Stimulated activated effector memory CD8-positive, alpha-beta T cell treated with anti-CD3 and anti-CD28 coated beads, Interleukin-12 subunit alpha, Interleukin-12 subunit beta, amount 100 ng/mL, for 72 hours (primary cell): ENCODE measurements around the gene TRIO.

Experiments
- ATAC-seq: fragments of 150-1000 bp; cut with Tn5 transposase; 2 replicates; pipeline ENCODE4 v1.10.0; 2021
- DNase-seq, 2 donors: peaks; one replicate each; pipeline ENCODE4 v3.0.0; 2021 to 2022; ENCODE audit warnings: low spot score in 2 of 2
- H3K27ac Mint-ChIP-seq: one replicate; pipeline ENCODE4 v1.8.0; 2022; ENCODE audit warnings: mild to moderate bottlenecking, mixed read lengths
- H3K36me3 Mint-ChIP-seq: one replicate; pipeline ENCODE4 v1.8.0; 2022; ENCODE audit warnings: mild to moderate bottlenecking, mixed read lengths
- H3K4me1 Mint-ChIP-seq: one replicate; pipeline ENCODE4 v1.8.0; 2022; ENCODE audit warnings: mixed read lengths
- H3K4me3 Mint-ChIP-seq: one replicate; pipeline ENCODE4 v1.8.0; 2022; ENCODE audit warnings: mild to moderate bottlenecking, mixed read lengths
- H3K9me3 Mint-ChIP-seq: one replicate; pipeline ENCODE4 v1.8.0; 2022; ENCODE audit warnings: mixed read lengths

TRIO gene

DNA sequence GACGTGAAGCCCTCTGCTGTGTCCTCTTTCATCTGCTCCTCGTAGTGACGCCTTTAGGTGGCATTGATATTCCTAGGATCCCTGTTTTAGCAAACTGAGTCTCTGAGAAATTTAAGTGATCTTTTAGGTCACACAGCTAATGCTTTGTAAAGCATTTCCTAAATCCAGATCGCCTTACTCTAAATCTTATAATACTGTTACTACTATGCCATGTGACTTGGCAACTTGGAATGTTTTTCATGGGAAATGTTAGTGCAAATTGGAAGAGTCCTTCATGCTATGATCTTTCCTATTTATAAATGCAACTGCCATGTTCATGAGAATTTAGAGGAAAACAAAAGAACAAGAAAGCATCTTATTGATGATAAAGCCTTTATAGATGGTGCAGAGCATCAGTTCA, 212.2 kb downstream of the TRIO start:
- H3K27ac Mint-ChIP-seq: no peak overlapping the region
- no peaks in the 10 kb centered on the region for H3K9me3 Mint-ChIP-seq
- no peak overlapping the region for H3K4me3 Mint-ChIP-seq
- DNase-seq (no peak), ATAC-seq (no peak)
- no peaks in the 10 kb centered on the region for H3K36me3 Mint-ChIP-seq
- peaks cover 6% of the 10 kb centered on the region for H3K4me1 Mint-ChIP-seq

- Mint-ChIP-seq H3K4me1 (peaks cover 6% of the 10 kb centered on the region), H3K27ac (no peak overlapping the region), H3K36me3 (no peaks in the 10 kb centered on the region)
Measured at GRCh38 chr5:14356305-14356704, 213.2 kb downstream of the TRIO start.

GRCh38 chr5:14357441-14357840, 214.3 kb downstream of the TRIO start:
- peaks cover 6% of the 10 kb centered on the region for H3K4me1 Mint-ChIP-seq
- ATAC-seq (no peak), DNase-seq (no peak)
- no peak overlapping the region for H3K4me3 Mint-ChIP-seq
- no peak overlapping the region for H3K27ac Mint-ChIP-seq
- no peaks in the 10 kb centered on the region for H3K36me3 Mint-ChIP-seq
- no peaks in the 10 kb centered on the region for H3K9me3 Mint-ChIP-seq

More at GRCh38 chr5:14356305-14356704, 213.2 kb downstream of the TRIO start:
- Mint-ChIP-seq H3K9me3 (no peaks in the 10 kb centered on the region), H3K4me3 (no peak overlapping the region)
- DNase-seq (no peak), ATAC-seq (no peak)

DNA sequence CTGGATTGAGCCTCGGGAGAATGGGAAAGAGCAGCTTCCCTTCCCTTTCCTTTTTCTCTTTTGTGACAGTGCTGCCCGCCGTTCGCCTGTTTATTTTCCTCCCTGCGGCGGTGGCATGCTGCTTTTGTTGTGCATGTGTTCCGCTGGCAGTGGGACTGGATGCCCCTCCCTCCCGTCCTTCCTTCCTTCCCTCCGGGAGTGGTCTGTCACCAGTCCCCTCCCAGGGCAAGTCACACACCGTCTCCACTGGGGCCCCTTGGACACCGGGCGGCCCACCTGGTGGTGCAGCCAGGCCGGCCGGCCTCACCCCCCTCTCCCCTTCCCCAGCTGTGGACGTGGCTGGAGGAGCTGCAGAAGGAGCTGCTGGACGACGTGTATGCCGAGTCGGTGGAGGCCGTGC, 214.7 kb downstream of the TRIO start:
- no peak for DNase-seq
- no peak overlapping the region for H3K4me3 Mint-ChIP-seq
- H3K9me3 Mint-ChIP-seq: no peaks in the 10 kb centered on the region
- H3K27ac Mint-ChIP-seq: no peak overlapping the region
- no peak for ATAC-seq
- H3K4me1 Mint-ChIP-seq: peaks cover 6% of the 10 kb centered on the region
- no peaks in the 10 kb centered on the region for H3K36me3 Mint-ChIP-seq

DNA sequence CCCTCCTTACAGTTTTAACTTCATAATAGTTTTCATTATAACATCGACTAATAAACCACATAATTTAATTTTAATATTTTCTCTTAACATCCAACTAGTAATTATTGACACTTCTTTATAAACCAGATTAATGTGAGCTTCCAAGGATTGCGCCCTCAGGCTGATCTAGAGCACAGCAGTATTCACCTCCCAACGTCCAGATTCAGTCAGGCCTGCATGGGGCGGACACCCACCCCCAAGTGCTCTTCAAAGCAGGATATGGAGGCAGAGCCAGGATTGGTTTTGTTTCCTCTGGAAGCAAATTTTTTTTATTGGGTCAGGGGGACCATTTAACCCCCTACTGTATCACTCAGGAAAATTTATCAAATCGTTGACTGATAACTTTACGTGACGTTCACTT, 215.4 kb downstream of the TRIO start:
- Mint-ChIP-seq H3K36me3 (no peaks in the 10 kb centered on the region), H3K4me3 (no peak overlapping the region), H3K4me1 (peaks cover 6% of the 10 kb centered on the region), H3K9me3 (no peaks in the 10 kb centered on the region), H3K27ac (no peak overlapping the region)
- no peak for DNase-seq
- ATAC-seq: no peak

DNA sequence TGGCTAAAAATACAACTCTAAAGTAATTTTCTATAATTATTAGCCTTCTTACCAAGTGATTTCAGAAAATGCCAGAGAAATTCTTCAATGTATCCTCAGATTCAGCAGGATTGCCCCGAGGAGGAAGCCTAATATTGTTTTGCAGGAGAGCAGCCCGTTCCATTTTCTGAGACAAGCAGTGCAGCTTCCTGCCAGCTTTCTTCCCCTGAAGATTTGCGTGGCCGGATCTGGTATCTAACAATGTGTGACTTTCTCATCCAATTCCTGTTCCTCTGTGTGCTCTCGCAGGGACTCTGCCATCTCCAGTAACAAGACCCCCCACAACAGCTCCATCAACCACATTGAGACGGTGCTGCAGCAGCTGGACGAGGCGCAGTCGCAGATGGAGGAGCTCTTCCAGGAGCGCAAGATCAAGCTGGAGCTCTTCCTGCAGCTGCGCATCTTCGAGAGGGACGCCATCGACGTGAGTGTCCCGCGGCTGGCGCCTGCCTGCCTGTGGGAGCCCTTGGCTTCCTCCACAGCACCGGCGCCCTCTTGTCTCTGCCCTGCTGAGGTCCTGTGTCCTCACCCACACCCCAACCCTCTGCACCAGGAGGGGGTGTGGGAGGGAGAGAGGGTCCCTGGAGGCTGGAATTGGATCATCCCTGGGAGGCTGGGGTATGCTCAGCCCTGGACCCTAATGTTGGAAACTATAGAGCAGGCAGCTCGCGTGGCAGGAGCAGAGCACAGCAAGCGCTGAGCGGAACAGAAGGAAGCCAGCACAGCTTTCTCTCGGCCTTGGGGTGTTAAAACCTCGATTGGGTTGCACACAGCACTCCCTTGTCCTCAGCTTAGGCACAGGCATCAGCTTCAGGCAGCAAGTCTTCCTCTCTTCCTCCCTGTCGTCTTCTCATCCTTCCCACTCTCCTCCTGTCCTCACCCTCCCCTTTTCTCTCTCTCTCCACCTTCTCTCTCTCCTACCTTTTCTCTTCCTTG, 216.2 kb downstream of the TRIO start:
- H3K27ac Mint-ChIP-seq: no peak overlapping the region
- ATAC-seq: peak; percentile 24
- DNase-seq: no peak
- H3K4me3 Mint-ChIP-seq: no peak overlapping the region
- H3K36me3 Mint-ChIP-seq: no peaks in the 10 kb centered on the region
- H3K4me1 Mint-ChIP-seq: peaks cover 6% of the 10 kb centered on the region
- no peaks in the 10 kb centered on the region for H3K9me3 Mint-ChIP-seq

DNA sequence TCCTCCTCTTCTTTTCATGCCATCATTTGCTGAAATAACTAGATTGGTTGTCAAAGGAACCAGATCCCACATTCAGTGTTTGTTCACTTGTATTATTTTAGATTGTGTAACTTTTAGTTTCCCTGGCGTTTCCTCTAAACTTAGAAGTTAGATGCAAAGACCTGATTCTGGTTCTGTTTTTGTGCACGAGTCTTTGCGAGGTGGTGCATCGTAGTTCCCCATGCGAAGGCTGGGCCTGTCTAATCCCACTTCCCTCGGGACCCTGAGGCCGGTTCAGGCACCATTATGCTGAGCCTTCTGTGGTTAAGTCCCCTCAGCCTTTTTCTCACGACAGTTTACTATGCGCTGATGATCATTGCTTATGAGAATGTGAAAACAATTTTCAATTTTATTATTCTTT, 219.3 kb downstream of the TRIO start:
- ATAC-seq (no peak), DNase-seq (no peak)
- Mint-ChIP-seq H3K9me3 (no peaks in the 10 kb centered on the region), H3K27ac (no peak overlapping the region), H3K36me3 (no peaks in the 10 kb centered on the region), H3K4me3 (no peak overlapping the region), H3K4me1 (peaks cover 26% of the 10 kb centered on the region)

- no peak for ATAC-seq
- Mint-ChIP-seq H3K9me3 (no peaks in the 10 kb centered on the region), H3K4me1 (peaks cover 26% of the 10 kb centered on the region), H3K36me3 (peaks cover 2% of the 10 kb centered on the region), H3K4me3 (no peak overlapping the region), H3K27ac (no peak overlapping the region)
- DNase-seq: no peak
Measured at GRCh38 chr5:14364096-14364495, 221.0 kb downstream of the TRIO start.

GRCh38 chr5:14364576-14365472, 221.7 kb downstream of the TRIO start:
- no peaks in the 10 kb centered on the region for H3K9me3 Mint-ChIP-seq
- no peak overlapping the region for H3K27ac Mint-ChIP-seq
- ATAC-seq (no peak), DNase-seq (no peak)
- peaks cover 26% of the 10 kb centered on the region for H3K4me1 Mint-ChIP-seq
- H3K4me3 Mint-ChIP-seq: no peak overlapping the region
- peaks cover 6% of the 10 kb centered on the region for H3K36me3 Mint-ChIP-seq

DNA sequence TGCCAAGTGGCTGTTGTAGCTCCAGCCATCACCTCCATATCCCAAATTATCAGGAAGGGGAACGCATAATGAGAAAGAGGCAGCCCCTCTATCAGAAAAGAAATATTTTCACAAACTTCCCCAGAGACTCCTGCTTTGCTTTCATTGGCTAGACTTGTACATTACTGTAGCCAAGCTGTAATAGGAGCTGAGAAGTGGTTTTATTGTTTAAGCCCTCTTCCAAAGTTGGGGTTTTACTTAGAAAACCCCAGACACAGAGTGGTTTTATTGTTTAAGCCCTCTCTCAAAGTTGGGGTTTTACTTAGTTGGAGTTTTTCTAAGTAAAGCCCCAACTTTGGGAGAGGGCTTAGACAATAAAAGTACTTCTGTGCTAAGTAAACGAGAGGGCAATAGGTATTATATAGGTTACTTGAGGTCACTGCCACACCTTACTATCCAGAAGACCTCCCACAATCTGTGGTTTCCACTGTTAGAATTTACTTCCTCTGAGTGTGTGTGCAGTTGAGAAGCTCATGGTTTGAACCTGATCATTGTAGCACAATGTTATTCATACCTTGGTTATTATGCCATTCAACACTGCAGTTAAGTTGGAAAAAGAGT, 222.8 kb downstream of the TRIO start:
- DNase-seq (no peak), ATAC-seq (peak; percentile 84)
- H3K9me3 Mint-ChIP-seq: no peaks in the 10 kb centered on the region
- H3K27ac Mint-ChIP-seq: no peak overlapping the region
- no peak overlapping the region for H3K4me3 Mint-ChIP-seq
- peaks cover 26% of the 10 kb centered on the region for H3K4me1 Mint-ChIP-seq
- peaks cover 13% of the 10 kb centered on the region for H3K36me3 Mint-ChIP-seq

DNA sequence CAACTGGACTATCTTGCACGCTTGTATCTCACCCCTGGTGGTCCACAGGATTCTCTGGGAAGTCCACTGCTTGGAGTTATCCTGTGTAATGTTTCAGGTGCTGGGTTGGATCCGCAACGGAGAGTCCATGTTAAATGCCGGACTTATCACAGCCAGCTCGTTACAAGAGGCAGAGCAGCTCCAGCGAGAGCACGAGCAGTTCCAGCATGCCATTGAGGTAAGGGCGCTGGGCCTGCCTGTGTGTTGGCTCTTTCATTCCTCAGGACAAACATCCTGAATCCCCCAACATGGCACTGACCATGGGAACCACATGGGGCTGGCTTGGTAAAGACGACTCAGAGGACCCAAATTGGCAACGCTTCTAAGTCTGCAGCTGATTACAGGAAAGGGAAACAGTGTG, 223.6 kb downstream of the TRIO start:
- H3K27ac Mint-ChIP-seq: no peak overlapping the region
- H3K4me1 Mint-ChIP-seq: peaks cover 26% of the 10 kb centered on the region
- no peak overlapping the region for H3K4me3 Mint-ChIP-seq
- DNase-seq (no peak), ATAC-seq (no peak)
- H3K9me3 Mint-ChIP-seq: no peaks in the 10 kb centered on the region
- H3K36me3 Mint-ChIP-seq: peaks cover 13% of the 10 kb centered on the region

DNA sequence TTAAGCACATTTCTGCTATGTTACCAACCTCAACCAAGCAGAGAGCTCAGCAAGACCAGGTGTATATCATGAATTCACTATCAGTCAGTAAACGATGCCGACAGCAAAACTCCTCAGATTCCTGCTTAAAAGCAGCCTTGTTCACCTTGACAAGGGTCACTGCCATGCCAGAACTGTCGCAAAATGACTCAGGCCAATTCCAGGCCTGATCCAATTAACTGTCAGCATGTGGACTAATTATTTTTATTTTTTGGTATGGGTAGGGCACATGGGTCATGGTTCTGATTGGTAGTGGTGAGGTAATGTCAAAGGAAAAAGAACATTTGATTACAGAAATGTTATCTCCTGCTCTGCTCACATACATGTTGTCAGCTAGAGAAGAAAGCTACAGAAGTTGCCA, 224.2 kb downstream of the TRIO start:
- Mint-ChIP-seq H3K9me3 (no peaks in the 10 kb centered on the region), H3K27ac (no peak overlapping the region), H3K4me3 (no peak overlapping the region), H3K36me3 (peaks cover 13% of the 10 kb centered on the region), H3K4me1 (peaks cover 26% of the 10 kb centered on the region)
- no peak for ATAC-seq
- no peak for DNase-seq

GRCh38 chr5:14369780-14370179, 226.6 kb downstream of the TRIO start:
- Mint-ChIP-seq H3K4me3 (no peak overlapping the region), H3K9me3 (no peaks in the 10 kb centered on the region), H3K27ac (no peak overlapping the region), H3K4me1 (peaks cover 23% of the 10 kb centered on the region), H3K36me3 (peaks cover 13% of the 10 kb centered on the region)
- DNase-seq (no peak), ATAC-seq (no peak)

- peaks cover 17% of the 10 kb centered on the region for H3K4me1 Mint-ChIP-seq
- DNase-seq: no peak
- H3K9me3 Mint-ChIP-seq: no peaks in the 10 kb centered on the region
- H3K4me3 Mint-ChIP-seq: no peak overlapping the region
- H3K36me3 Mint-ChIP-seq: peaks cover 13% of the 10 kb centered on the region
- H3K27ac Mint-ChIP-seq: no peak overlapping the region
- no peak for ATAC-seq
Measured at GRCh38 chr5:14370386-14370785, 227.2 kb downstream of the TRIO start.

DNA sequence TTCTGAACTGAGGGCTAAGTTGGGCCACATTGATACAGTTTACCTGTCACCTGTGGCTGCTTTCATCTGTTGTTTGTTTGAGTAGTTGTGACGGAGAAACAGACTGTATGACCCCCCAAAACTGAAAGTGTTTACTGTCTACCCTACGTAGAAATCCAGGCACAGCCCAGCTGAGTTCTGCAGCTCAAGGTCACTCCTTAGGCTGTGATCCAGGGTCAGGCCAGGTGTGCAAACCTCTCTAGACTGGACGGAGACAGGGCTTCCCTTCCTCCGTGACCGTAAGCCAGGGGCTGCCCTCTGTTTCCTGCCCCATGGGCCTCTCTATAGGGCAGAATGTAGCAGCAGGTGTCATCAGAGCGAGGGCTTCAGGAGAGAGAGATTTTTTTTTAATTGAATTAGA, 230.5 kb downstream of the TRIO start:
- H3K9me3 Mint-ChIP-seq: no peaks in the 10 kb centered on the region
- H3K27ac Mint-ChIP-seq: no peak overlapping the region
- no peak for DNase-seq
- no peak overlapping the region for H3K4me3 Mint-ChIP-seq
- no peak for ATAC-seq
- H3K36me3 Mint-ChIP-seq: peaks cover 13% of the 10 kb centered on the region
- no peaks in the 10 kb centered on the region for H3K4me1 Mint-ChIP-seq
